Measurements from ENCODE around the gene RPGRIP1.
A peak's percentile ranks its signal among the peaks of the same experiment; 100 is the strongest.

DNA sequence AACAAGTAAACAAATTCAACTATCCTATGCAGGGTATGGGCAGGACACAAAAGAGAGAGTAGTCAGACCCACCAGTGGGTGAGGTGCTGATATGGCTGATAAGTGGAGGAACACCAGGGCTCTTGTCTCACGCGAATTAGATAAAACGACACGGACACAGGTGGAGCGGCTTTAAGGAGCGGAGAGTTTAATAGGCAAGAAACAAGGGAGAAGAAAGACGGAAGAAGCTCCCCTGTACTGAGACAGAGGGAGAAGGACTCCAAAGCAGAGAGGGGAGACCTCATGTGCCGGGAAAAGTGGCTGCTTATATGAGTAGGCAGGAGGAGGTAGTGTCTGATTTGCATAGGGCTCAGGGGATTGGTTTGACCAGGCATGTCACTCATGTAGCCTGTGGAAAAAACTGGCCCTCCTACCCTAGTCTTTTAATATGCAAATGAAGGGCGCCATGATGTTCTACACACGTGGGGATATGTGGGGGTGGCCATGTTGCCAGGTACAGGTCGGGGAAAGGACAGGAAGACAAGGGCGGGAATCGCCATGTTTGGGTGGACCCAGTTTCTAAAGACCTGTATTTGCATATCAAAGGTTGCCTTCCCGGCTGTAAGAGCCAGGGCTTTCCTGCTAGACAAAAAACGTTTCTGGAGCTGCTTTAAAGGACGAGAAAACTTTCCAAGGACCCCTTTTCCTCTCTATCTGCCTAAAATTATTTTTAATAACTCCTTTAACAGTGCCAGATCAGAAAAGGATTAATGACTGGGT lies 28.8 kb downstream of the RPGRIP1 start:
- TF ChIP-seq IRF2 (CRISPR knock-in tag; IDR thresholded peaks at IDR 0.05; ENCODE audit: borderline replicate concordance, low read depth) (no peak), CREB1 (CRISPR knock-in tag; IDR thresholded peaks at IDR 0.05) (no peak), TEAD1 (CRISPR knock-in tag; IDR thresholded peaks at IDR 0.05) (0 out of 2 replicates have a peak, but pooled peaks have one; percentile 44), CREM (CRISPR knock-in tag; IDR thresholded peaks at IDR 0.05) (no peak)
- TF ChIP-seq, protein P1, sequence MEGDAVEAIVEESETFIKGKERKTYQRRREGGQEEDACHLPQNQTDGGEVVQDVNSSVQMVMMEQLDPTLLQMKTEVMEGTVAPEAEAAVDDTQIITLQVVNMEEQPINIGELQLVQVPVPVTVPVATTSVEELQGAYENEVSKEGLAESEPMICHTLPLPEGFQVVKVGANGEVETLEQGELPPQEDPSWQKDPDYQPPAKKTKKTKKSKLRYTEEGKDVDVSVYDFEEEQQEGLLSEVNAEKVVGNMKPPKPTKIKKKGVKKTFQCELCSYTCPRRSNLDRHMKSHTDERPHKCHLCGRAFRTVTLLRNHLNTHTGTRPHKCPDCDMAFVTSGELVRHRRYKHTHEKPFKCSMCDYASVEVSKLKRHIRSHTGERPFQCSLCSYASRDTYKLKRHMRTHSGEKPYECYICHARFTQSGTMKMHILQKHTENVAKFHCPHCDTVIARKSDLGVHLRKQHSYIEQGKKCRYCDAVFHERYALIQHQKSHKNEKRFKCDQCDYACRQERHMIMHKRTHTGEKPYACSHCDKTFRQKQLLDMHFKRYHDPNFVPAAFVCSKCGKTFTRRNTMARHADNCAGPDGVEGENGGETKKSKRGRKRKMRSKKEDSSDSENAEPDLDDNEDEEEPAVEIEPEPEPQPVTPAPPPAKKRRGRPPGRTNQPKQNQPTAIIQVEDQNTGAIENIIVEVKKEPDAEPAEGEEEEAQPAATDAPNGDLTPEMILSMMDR (IDR thresholded peaks at IDR 0.05) = no peak
- TF ChIP-seq, protein P2, sequence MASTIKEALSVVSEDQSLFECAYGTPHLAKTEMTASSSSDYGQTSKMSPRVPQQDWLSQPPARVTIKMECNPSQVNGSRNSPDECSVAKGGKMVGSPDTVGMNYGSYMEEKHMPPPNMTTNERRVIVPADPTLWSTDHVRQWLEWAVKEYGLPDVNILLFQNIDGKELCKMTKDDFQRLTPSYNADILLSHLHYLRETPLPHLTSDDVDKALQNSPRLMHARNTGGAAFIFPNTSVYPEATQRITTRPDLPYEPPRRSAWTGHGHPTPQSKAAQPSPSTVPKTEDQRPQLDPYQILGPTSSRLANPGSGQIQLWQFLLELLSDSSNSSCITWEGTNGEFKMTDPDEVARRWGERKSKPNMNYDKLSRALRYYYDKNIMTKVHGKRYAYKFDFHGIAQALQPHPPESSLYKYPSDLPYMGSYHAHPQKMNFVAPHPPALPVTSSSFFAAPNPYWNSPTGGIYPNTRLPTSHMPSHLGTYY (CRISPR knock-in tag; IDR thresholded peaks at IDR 0.05) = no peak
- TF ChIP-seq, protein P3, sequence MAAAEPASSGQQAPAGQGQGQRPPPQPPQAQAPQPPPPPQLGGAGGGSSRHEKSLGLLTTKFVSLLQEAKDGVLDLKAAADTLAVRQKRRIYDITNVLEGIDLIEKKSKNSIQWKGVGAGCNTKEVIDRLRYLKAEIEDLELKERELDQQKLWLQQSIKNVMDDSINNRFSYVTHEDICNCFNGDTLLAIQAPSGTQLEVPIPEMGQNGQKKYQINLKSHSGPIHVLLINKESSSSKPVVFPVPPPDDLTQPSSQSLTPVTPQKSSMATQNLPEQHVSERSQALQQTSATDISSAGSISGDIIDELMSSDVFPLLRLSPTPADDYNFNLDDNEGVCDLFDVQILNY (CRISPR knock-in tag; IDR thresholded peaks at IDR 0.05) = peak; percentile 100
- TF ChIP-seq, protein P4, sequence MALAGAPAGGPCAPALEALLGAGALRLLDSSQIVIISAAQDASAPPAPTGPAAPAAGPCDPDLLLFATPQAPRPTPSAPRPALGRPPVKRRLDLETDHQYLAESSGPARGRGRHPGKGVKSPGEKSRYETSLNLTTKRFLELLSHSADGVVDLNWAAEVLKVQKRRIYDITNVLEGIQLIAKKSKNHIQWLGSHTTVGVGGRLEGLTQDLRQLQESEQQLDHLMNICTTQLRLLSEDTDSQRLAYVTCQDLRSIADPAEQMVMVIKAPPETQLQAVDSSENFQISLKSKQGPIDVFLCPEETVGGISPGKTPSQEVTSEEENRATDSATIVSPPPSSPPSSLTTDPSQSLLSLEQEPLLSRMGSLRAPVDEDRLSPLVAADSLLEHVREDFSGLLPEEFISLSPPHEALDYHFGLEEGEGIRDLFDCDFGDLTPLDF (CRISPR knock-in tag; IDR thresholded peaks at IDR 0.05) = no peak

Data from WTC11 (cell line).